GM15510 (cell line): ENCODE measurements around the gene BTBD6.

ENCODE experiments used
- POLR2A ChIP-seq: IDR thresholded peaks from 3 replicates; pipeline ENCODE4 v1.6.1; 2011; ENCODE audit warnings: borderline replicate concordance; ENCODE audit not compliant: insufficient read length; ENCODE audit errors: extremely low read depth

BTBD6 gene

GRCh38 chr14:105268736-105269354 is 20.5 kb downstream of the BTBD6 start:
- no peak for TF ChIP-seq POLR2A

DNA sequence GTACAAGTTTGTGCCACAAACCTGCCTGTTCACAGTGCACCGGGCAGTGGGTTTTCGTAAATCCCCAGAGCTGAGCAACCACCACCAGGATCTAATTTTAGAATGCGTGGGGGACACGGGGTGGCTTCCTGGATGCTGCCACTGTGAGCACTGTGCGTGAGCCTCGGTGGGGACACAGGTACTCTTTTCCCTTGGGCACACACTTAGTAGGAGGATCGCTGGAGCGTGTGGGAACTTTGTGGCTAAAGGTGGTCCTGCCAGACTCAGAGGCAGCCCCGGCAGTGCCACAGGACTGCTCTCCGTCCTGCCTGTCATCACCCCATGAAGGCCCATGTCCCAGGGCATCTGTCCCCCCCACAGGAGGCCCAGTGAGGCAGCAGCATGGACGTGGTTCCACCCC is 21.1 kb downstream of the BTBD6 start:
- no peak for TF ChIP-seq POLR2A

- no peak for TF ChIP-seq POLR2A
These were observed 23.0 kb downstream of the BTBD6 start for GRCh38 chr14:105271224-105271890.

DNA sequence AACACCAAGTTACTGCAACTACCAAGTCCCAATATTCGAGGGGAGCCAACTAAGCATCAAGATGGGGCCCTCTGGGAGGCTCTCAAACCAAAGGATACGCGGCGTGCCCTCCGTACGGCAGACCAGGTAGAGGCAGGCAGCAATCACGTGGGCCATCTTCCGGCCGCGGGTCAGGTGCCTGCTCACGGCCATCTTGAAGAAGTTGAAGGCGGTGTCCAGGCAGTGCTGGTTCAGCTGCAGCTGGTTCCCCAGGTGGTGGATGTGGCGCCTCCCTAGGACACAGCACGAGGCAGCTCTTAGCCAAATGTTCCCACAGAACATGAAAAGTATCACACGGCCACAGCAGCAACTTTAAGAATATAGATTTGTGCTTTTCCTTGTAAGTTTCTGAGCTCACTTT is 24.3 kb downstream of the BTBD6 start:
- TF ChIP-seq POLR2A, result no peak

- TF ChIP-seq POLR2A, result no peak
These were observed 24.7 kb downstream of the BTBD6 start for GRCh38 chr14:105273062-105273461.

DNA sequence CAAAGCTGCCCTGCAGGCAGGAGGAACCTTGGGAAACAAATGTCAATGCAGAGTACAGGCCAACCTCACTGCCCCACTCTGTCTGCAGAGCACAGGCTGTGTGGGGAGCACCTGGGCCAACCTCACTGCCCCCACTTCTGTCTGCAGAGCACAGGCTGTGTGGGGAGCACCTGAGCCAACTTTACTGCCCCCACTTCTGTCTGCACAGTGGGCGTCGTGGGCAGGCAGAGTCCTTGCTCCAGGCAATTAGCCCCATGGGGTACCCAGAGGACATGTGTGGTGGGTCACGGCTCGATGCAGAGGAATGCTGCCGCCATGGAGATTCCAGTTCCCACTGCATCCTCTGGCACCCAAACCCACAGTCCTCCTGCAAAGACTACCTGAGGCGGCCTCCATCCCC is 26.3 kb downstream of the BTBD6 start:
- no peak for TF ChIP-seq POLR2A

- no peak for TF ChIP-seq POLR2A
These were observed 27.1 kb downstream of the BTBD6 start for GRCh38 chr14:105275267-105275946.

GRCh38 chr14:105279642-105280361 is 31.5 kb downstream of the BTBD6 start:
- no peak for TF ChIP-seq POLR2A

GRCh38 chr14:105280525-105280924 is 32.2 kb downstream of the BTBD6 start:
- TF ChIP-seq POLR2A, result no peak

DNA sequence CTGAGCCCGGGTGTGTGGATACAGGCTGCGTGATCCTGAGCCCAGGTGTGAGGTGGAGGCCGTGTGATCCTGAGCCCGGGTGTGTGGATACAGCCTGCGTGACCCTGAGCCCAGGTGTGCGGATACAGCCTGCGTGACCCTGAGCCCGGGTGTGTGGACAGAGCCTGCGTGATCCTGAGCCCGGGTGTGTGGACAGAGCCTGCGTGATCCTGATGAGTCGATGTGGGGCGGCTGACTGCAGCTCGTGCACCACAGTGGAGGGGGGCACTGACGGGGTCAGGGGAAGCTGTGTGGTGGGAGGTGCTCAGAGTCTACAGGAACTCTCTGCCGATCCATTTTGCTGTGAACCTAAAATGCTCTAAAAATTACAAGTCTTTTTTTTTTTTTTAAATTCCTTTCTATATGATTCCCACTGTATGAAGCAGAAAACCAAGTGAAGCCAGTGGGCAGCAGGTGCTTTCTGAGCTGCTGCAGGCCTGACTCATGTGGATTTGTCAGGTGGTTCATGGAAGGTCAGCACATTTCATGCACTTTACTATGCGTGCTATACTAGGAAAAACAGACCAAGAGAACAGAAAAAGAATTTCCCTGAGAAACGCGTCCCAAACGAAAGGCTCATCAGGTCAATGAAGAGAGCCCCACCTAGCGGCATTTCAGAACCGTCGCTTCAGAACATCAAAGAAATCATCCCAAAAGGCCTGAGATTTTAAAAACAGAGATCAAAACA is 33.2 kb downstream of the BTBD6 start:
- TF ChIP-seq POLR2A, result no peak

DNA sequence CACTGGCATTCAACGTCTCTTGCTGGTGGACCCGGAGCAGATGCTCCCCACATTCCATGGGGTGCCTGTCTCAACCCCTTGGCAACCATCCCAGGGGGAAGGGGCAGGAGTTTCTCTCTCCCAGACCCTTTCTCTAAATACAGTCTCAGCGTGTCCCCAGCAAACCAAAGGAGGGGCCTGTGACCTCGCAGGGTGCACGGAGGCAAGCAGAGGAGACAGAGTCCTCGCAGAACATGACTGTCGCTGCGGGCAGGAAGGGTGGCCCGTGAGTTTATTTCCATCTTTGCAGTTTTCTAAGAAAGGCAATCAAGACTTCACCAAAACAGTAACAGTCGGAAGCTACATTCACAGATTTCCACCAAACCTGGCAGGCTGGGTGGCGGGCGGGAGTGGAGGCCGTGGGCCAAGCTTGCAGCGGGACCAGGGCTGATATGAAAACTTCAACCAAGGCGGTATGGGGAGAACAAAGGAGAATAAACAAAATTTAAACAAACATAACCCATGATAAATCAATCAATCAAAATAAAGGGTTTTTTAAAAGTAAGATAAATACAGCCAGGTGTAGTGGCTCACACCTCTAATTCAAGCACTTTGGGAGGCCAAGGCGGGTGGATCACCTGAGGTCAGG is 33.9 kb downstream of the BTBD6 start:
- no peak for TF ChIP-seq POLR2A

DNA sequence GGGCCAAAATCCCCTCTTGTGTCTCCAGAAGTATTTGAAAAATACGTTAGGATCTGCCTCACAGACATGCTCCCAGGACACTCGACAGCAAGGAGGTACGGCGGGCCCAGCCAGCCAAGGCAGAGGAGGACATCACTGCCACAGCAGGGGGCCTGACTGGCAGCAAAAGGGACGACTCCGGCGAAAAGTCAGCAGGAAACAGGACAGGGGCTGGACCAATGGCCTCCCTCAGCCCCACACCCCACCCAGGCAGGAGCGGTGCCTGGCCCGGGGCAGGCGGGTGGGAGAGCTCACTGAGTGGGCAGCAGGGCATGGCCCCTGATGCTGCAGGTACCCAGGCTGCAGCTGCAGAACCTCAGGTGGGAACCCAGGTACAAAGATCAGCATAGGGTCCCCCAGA is 34.7 kb downstream of the BTBD6 start:
- no peak for TF ChIP-seq POLR2A

GRCh38 chr14:105283899-105284298 is 35.6 kb downstream of the BTBD6 start:
- TF ChIP-seq POLR2A, result no peak

- TF ChIP-seq POLR2A, result no peak
These were observed 36.8 kb downstream of the BTBD6 start for GRCh38 chr14:105285174-105285573.
